HG02943 (cell line): ENCODE data around the gene ATF6B.
"Not testable (repeated sequence)": the region's sequence is repeated elsewhere in the genome, so short reads cannot be mapped to it uniquely, and the experiment has no call there.

ENCODE experiments used
- ATAC-seq: cut with Tn5 transposase; IDR thresholded peaks from one replicate; pipeline ENCODE4 v1.9.1; 2021; ENCODE audit warnings: mild to moderate bottlenecking, low read depth, moderate library complexity; ENCODE audit not compliant: unreplicated experiment

Gene ATF6B

GRCh38 chr6:32109114-32109764, 18.8 kb downstream of the ATF6B start, which contains the start of gene TNXB:
TSS of gene TNXB (minus strand) at chr6:32109338. CDS start at chr6:32098198, 11,140 bp downstream.
- ATAC-seq = no peak

DNA sequence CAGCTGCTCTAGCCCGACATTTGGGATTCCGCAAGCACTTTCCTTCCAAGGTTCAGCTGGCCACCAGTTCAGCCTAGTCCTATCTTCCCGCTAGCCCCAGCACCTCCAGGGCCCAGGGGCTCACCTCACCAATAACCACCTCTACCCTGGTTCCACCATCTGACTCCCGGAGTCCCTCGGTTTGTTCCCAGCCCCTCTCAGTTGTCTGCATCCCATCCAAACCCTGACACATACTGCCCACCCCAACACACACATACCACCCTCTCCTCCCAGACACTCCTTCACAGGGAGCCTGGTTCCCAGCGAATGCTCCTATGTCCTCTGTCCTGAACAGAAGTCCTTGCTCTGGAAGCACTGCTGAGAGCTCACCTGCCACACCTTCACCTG, 19.3 kb downstream of the ATF6B start:
- ATAC-seq = no peak

DNA sequence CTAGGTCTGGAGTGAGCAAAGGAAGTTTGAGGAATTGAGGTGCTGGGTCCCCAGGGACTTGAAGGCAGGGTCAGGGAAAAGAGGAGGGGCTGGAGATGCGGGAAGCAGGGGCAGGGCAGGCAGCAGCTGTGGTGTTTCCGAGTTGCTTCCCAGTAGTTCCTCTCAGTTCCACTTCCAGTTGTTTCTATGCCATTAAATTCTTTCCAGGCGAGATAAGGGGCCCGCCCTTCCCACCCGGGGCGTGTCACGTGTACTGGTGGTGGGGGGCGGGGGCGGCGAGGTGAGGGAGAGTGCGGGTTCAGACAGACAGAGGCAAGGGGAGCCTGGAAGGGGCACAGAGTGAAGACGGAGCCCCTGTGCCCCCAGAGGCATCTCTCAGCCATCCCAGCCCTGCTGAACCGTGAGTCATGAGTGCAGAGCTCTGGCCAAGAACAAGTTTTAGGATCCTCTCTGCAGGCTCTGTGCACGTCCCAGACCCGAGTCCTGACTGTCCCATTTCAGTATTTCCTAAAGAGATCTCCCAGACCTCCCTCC, 19.9 kb downstream of the ATF6B start:
- ATAC-seq = no peak

- no peak for ATAC-seq
Measured at GRCh38 chr6:32107406-32107805, 20.6 kb downstream of the ATF6B start.

DNA sequence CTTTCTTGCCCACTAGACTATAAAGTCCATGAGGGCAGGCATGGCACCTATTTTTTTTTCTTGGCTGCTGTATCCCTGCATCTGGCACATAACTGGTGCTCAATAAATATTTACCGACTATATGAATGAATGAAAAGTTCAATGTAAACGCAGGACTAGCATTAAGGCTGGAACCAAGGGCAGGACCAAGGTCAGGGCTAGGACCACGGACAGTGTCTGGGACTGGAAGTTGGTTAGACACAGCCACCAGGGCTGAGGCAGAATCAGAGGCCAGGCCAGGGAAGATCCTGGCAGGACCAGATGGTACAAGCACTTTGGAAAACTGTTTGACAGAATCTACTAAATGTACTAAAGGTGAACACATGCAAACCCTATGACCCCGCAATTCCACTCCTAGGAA, 22.6 kb downstream of the ATF6B start:
- no peak for ATAC-seq

GRCh38 chr6:32102255-32102654, 25.8 kb downstream of the ATF6B start:
- ATAC-seq = no peak

DNA sequence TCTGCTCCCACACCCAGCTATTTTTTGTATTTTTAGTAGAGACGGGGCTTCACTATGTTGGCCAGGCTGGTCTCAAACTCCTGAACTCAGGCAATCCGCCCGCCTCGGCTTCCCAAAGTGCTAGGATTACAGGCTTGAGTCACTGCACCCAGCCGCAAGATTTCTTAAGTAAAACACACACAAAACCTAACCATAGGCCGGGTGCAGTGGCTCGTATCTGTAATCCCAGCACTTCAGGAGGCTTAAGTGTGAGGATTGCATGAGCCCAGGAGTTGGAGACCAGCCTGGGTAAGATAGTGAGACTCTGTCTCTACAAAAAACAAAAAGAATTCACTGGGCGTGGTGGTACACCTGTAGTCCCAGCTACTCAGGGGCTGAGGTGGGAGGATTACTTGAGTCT, 27.8 kb downstream of the ATF6B start:
- not testable (repeated sequence) for ATAC-seq

GRCh38 chr6:32097364-32097763, 30.7 kb downstream of the ATF6B start:
- no peak for ATAC-seq

- no peak for ATAC-seq
Measured at GRCh38 chr6:32096394-32097258, 31.4 kb downstream of the ATF6B start.

DNA sequence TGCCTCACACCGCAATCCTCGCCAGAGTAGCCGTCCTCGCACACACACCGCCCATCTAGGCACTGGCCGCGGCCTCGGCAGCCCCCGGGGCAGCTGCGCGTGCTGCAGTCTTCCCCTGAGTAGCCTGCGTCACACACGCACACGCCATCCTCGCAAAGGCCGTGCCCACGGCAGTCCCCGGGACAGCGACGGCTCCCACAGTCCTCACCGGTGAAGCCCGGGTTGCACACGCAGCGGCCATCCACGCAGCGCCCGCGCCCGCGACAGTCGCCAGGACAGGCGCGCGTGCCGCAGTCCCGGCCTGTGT, 32.0 kb downstream of the ATF6B start:
- no peak for ATAC-seq

DNA sequence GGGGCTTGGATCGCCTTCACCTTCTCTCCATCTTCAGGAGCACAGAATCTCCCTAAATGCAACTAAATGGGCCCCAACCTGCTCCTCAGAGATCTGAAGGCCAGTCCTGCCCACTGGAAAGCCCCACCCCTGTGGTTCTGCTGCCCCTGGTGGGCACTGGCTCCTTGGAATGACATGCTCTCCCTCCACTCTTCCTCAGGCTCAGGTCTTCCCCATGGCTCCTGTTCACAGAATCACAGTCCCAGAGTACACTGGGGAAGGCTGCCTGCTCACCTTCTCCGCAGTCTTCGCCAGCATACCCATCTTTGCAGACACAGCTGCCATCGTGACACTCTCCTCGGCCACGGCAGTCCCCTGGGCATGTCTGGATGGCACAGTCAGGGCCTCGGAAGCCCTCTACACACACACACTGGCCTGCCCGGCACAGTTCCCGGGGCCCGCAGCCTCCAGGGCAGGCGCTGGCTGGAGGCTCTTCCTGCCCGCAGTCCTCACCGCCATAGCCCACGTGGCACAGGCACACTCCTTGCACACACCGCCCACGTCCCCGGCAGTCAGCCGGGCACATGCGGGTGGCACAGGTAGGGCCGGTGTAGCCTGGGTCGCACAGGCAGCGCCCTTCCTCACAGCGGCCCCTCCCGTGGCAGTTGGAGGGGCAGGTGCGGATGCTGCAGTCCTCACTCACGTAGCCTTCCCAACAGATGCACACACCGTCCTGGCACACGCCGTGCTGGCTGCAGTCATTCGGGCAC, 32.5 kb downstream of the ATF6B start:
- no peak for ATAC-seq

- ATAC-seq = no peak
Measured at GRCh38 chr6:32092760-32093497, 35.1 kb downstream of the ATF6B start.

GRCh38 chr6:32089082-32089828, 38.8 kb downstream of the ATF6B start:
- ATAC-seq = no peak

- no peak for ATAC-seq
Measured at GRCh38 chr6:32088487-32089049, 39.5 kb downstream of the ATF6B start.

GRCh38 chr6:32087574-32088486, 40.2 kb downstream of the ATF6B start:
- no peak for ATAC-seq

DNA sequence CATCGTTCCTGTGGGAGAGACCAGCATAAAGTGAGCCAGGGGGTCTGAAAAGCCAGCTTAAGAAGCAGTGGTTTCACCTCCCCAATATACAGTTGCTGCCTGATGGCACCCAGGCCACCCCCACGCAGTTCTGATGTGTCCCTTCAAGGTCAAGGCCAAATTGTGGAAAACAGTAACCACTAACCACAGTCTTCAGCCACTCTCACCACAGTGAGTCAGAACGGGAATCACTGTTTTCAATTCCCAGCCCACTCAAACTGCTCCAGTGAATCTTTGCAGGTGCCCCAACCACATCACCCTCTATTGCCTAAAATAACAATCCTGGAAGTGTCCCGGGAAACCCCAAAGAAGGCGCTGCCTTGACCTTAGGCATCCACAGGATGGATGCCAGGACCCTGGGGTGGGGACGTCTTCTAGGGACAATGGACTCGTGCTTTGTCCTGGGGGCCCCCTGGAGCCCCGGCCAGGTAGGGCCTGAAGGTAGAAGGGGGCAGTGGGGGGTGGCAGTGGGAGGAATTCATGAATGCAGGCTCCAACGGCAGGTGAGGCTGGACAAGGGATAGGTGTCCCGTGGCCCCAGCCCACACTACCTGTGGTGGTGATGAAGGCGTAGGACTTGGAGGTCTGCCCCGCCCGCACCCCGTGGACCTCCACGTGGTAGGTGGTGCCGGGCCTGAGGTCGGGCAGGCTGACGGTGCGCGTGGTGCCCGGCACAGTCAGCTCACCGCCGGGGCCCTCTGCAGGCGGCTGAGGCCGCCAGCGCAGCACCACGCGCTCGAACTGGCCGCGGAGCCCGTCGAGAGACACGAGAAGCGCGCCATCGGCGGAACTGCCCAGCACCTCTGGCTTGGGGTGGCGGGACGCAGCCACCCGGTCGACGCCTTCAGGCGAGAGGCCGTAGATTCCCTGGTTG, 41.1 kb downstream of the ATF6B start:
- no peak for ATAC-seq

DNA sequence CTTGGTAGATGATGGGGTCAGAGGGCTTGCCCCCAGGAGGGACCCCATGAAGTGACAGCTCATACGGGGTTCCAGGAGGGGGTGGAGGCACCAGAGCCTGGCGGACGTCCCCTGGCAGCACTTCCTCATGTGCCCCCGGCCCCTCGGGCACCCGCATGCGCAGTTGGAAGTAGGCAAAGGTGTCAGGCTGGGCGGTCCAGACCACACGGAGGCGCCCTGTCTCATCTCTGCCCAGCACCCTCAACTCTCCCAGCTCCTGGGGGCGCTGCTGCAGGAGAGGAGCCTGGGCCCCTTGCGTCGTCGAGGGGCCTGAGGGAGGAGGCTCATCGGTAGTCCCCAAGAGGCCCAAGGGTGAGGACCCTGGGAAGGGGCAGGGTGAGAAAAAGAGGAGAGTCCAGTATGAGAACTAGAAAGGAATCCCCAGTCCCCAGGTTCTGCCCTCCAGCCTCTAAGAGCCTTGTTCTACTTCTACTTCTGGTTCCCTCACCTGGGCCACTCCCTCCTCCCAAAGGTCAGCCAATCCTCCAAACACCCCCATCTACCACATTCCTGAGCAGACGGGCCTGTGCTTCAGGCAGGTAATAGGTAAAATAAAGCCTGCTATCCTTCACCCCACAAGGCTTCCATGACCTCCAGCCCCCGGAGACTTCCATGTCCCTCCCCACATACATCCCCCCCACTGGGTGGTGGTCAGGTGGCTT, 42.1 kb downstream of the ATF6B start:
- no peak for ATAC-seq
